ENCODE data around the gene SACS. TPM values are rescaled to one million over a fixed set of nuclear protein-coding genes. Genes with fewer than 3 reads are reported as not detected.

SACS gene
- total and polyA plus RNA-seq, 2 of the 8 experiments (the other 6 are each of a cell fraction or from before 2014, with no cell fraction given) = 11.0 to 54.2 TPM

DNA sequence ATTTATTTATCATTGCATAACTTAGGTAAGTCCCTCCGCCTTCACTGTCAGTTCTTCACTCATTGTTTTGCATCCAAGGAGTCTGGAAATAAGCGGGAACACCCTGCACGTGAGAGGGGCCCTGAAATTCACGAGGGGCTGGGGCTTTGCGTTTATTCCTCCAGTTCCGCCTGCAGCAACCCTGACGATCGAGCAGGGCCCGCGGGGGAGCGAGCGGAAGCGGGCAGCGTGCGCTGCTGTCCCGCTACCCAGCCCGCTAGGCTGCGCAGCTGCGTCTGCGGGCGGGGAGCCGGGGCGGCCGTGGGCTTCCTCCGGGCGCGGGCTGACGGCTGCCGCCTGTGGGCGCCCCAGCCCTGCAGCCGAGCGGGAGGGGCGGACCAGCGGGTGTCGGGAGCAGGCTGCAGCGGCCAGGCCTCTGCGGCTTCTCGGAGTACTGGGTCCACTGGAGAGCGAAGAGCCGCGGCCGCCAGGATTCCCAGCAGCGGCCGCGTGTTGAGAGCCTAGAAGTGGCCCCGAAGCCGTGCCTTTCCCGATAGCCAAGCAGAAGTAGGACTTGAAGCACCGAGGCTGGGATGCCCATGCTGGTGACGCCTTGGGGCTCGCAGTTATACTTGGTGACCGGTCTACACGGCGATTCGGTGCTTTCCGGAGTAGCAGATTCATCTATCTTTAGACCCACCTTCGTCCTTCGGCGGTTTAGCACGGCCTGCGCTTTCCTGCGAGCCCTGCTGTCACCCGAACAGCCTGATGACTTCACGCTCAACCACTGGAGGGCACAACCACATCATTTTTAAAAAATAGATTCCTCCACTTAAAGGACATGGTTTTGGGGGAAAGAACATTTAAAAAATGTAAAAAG lies 32.9 kb upstream of the SACS start (continued):
- TF ChIP-seq, protein P1, sequence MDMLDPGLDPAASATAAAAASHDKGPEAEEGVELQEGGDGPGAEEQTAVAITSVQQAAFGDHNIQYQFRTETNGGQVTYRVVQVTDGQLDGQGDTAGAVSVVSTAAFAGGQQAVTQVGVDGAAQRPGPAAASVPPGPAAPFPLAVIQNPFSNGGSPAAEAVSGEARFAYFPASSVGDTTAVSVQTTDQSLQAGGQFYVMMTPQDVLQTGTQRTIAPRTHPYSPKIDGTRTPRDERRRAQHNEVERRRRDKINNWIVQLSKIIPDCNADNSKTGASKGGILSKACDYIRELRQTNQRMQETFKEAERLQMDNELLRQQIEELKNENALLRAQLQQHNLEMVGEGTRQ (IDR thresholded peaks at IDR 0.05; ENCODE audit: low read length) = 0 out of 2 replicates have a peak, but pooled peaks have one; percentile 19
- TF ChIP-seq TEAD4 (IDR thresholded peaks at IDR 0.05; ENCODE audit: low read depth, low read length) (no peak), CHD2 (IDR thresholded peaks at IDR 0.05; ENCODE audit: low read length) (no peak), TAF7 (optimal IDR thresholded peaks at IDR 0.05; ENCODE audit: borderline replicate concordance, low read depth, low read length) (no peak), RNF2 (IDR thresholded peaks at IDR 0.05; ENCODE audit: borderline replicate concordance, low read depth, low read length, missing control alignments, poor library complexity, severe bottlenecking) (peak; percentile 45), CBX5 (IDR thresholded peaks at IDR 0.05; ENCODE audit: low read depth, low read length) (no peak), ASH2L (IDR thresholded peaks at IDR 0.05; ENCODE audit: low read length) (peak; percentile 81), FOSL1 (IDR thresholded peaks at IDR 0.05; ENCODE audit: insufficient read depth, low read depth, low read length) (no peak), CEBPB (IDR thresholded peaks at IDR 0.05; ENCODE audit: low read depth, low read length) (no peak), EP300 (IDR thresholded peaks at IDR 0.05; ENCODE audit: borderline replicate concordance in 1 of 2, low read depth in 2 of 2, low read length in 2 of 2) (no peak), HDAC2 (IDR thresholded peaks at IDR 0.05; ENCODE audit: borderline replicate concordance in 1 of 2, low read depth in 2 of 2, low read length in 2 of 2) (peak in 1 of 2 experiments; percentile 80; a peak in 2 of 4 replicates), TBP (IDR thresholded peaks at IDR 0.05; ENCODE audit: low read depth, low read length) (peak; percentile 32; the same call in 1 of the 2 replicates), SIX5 (IDR thresholded peaks at IDR 0.05; ENCODE audit: low read depth, low read length) (no peak), BRCA1 (IDR thresholded peaks at IDR 0.05; ENCODE audit: low read depth, low read length) (no peak), GTF2F1 (IDR thresholded peaks at IDR 0.05; ENCODE audit: borderline replicate concordance, low read depth, low read length) (no peak), JUN (IDR thresholded peaks at IDR 0.05; ENCODE audit: low read depth, low read length) (no peak), SIN3A (conservative IDR thresholded peaks at IDR 0.05 in 1 of 2, IDR thresholded peaks at IDR 0.05 in 1 of 2; ENCODE audit: low read depth in 1 of 2, low read length in 2 of 2) (0 out of 4 replicates have a peak, but pooled peaks of 1 of the 2 experiments have one; percentile 15)
- TF ChIP-seq, protein P2, sequence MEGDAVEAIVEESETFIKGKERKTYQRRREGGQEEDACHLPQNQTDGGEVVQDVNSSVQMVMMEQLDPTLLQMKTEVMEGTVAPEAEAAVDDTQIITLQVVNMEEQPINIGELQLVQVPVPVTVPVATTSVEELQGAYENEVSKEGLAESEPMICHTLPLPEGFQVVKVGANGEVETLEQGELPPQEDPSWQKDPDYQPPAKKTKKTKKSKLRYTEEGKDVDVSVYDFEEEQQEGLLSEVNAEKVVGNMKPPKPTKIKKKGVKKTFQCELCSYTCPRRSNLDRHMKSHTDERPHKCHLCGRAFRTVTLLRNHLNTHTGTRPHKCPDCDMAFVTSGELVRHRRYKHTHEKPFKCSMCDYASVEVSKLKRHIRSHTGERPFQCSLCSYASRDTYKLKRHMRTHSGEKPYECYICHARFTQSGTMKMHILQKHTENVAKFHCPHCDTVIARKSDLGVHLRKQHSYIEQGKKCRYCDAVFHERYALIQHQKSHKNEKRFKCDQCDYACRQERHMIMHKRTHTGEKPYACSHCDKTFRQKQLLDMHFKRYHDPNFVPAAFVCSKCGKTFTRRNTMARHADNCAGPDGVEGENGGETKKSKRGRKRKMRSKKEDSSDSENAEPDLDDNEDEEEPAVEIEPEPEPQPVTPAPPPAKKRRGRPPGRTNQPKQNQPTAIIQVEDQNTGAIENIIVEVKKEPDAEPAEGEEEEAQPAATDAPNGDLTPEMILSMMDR (IDR thresholded peaks at IDR 0.05; ENCODE audit: control extremely low read depth in 1 of 3, insufficient read depth in 1 of 3, low read depth in 1 of 3, low read length in 3 of 3) = peak; percentile 55 to 65 (median 58)

Measured in H1 (cell line).